Measurements from ENCODE around the gene DDX19B.
A peak's percentile ranks its signal among the peaks of the same experiment; 100 is the strongest.
"Not testable (repeated sequence)": the region's sequence is repeated elsewhere in the genome, so short reads cannot be mapped to it uniquely, and the experiment has no call there.

The DDX19B gene

GRCh38 chr16:70364399-70364798, 65.4 kb downstream of the DDX19B start:
- DNase-seq, result no peak

- not testable (repeated sequence) for DNase-seq
These were observed 71.2 kb downstream of the DDX19B start for GRCh38 chr16:70370145-70370544.

- DNase-seq, result no peak
These were observed 71.9 kb downstream of the DDX19B start for GRCh38 chr16:70370924-70371323.

- no peak for DNase-seq
These were observed 74.1 kb downstream of the DDX19B start for GRCh38 chr16:70372921-70373728.

GRCh38 chr16:70374213-70374612, 75.2 kb downstream of the DDX19B start:
- no peak for DNase-seq

- no peak for DNase-seq
These were observed 76.9 kb downstream of the DDX19B start for GRCh38 chr16:70375636-70376611.

GRCh38 chr16:70377782-70378181, 78.8 kb downstream of the DDX19B start:
- DNase-seq, result no peak

- DNase-seq, result no peak
These were observed 80.0 kb downstream of the DDX19B start for GRCh38 chr16:70378869-70379493.

- peak in 1 of 2 experiments; percentile 46 for DNase-seq
These were observed 81.4 kb downstream of the DDX19B start for GRCh38 chr16:70380248-70380918.

GRCh38 chr16:70380919-70381603, 82.1 kb downstream of the DDX19B start:
- peak; percentile 91 to 97 for DNase-seq

GRCh38 chr16:70381604-70382342, 82.8 kb downstream of the DDX19B start:
- no peak for DNase-seq

- DNase-seq, result no peak
These were observed 84.5 kb downstream of the DDX19B start for GRCh38 chr16:70383421-70383960.

Data from NCI-H2081 (cell line).